ENCODE results near the gene ADD3.

Gene ADD3

GRCh38 chr10:109994711-109995577, 12.8 kb upstream of the ADD3 start:
- TF ChIP-seq CTCF (IDR thresholded peaks at IDR 0.05; ENCODE audit: low read depth, low read length) = no peak
- no peak for DNase-seq (ENCODE audit: low read depth, low spot score)
- no peak overlapping the region for H3K4me3 ChIP-seq (ENCODE audit: low read depth, low read length)
- in situ Hi-C loops (cut with HindIII; ENCODE audit: low sequenced_read_pairs) = no loop called here

GRCh38 chr10:109995595-109995994, 12.2 kb upstream of the ADD3 start:
- in situ Hi-C loops (cut with HindIII; ENCODE audit: low sequenced_read_pairs) = no loop called here

GRCh38 chr10:109996225-109996624, 11.6 kb upstream of the ADD3 start:
- H3K4me3 ChIP-seq (ENCODE audit: low read depth, low read length) = no peak overlapping the region
- no peak for TF ChIP-seq CTCF (IDR thresholded peaks at IDR 0.05; ENCODE audit: low read depth, low read length)
- no peak for DNase-seq (ENCODE audit: low read depth, low spot score)
- in situ Hi-C loops (cut with HindIII; ENCODE audit: low sequenced_read_pairs) = no loop called here

More at GRCh38 chr10:109995595-109995994, 12.2 kb upstream of the ADD3 start:
- no peak for DNase-seq (ENCODE audit: low read depth, low spot score)
- no peak for TF ChIP-seq CTCF (IDR thresholded peaks at IDR 0.05; ENCODE audit: low read depth, low read length)
- H3K4me3 ChIP-seq (ENCODE audit: low read depth, low read length) = no peak overlapping the region

GRCh38 chr10:109996766-109997171, 11.0 kb upstream of the ADD3 start:
- in situ Hi-C loops (cut with HindIII; ENCODE audit: low sequenced_read_pairs) = no loop called here
- no peak for TF ChIP-seq CTCF (IDR thresholded peaks at IDR 0.05; ENCODE audit: low read depth, low read length)
- DNase-seq (ENCODE audit: low read depth, low spot score) = no peak
- H3K4me3 ChIP-seq (ENCODE audit: low read depth, low read length) = no peak overlapping the region

GRCh38 chr10:109997233-109997632, 10.6 kb upstream of the ADD3 start:
- in situ Hi-C loops (cut with HindIII; ENCODE audit: low sequenced_read_pairs) = no loop called here
- no peak for DNase-seq (ENCODE audit: low read depth, low spot score)
- H3K4me3 ChIP-seq (ENCODE audit: low read depth, low read length) = no peak overlapping the region
- no peak for TF ChIP-seq CTCF (IDR thresholded peaks at IDR 0.05; ENCODE audit: low read depth, low read length)

- TF ChIP-seq CTCF (IDR thresholded peaks at IDR 0.05; ENCODE audit: low read depth, low read length) = no peak
- DNase-seq (ENCODE audit: low read depth, low spot score) = no peak
- no peak overlapping the region for H3K4me3 ChIP-seq (ENCODE audit: low read depth, low read length)
- in situ Hi-C loops (cut with HindIII; ENCODE audit: low sequenced_read_pairs) = no loop called here
Observed at GRCh38 chr10:109998513-109998912, 9.3 kb upstream of the ADD3 start.

Measured in astrocyte of the spinal cord (primary cell).